Calu3 (cell line): ENCODE measurements around the gene CCR3. TPM values are rescaled to one million over a fixed set of nuclear protein-coding genes. Genes with fewer than 3 reads are reported as not detected.

Experiments used
- BruUV-seq: library from RNA; stranded (reverse); fragments of 400-500 nt; replicated peaks from 2 replicates; lab custom pipeline; 2021; lab: Mats Ljungman, UMichigan
- CTCF ChIA-PET: fragments of 300-600 bp; sonication (Branson Sonifier 250); formaldehyde crosslinking; loops from one replicate; lab custom pipeline; 2022; ENCODE audit warnings: antibody characterized with exemption; lab: Charles Lee
- DNase-seq: peaks from one replicate; pipeline ENCODE4 v3.0.0; 2022
- H3K27ac Mint-ChIP-seq: one replicate; pipeline ENCODE4 v1.8.0; 2022; ENCODE audit warnings: mixed read lengths; ENCODE audit not compliant: unreplicated experiment
- H3K27me3 Mint-ChIP-seq: one replicate; pipeline ENCODE4 v1.8.0; 2022; ENCODE audit warnings: mixed read lengths; ENCODE audit not compliant: unreplicated experiment
- H3K36me3 Mint-ChIP-seq: one replicate; pipeline ENCODE4 v1.8.0; 2022; ENCODE audit warnings: mild to moderate bottlenecking, moderate library complexity, mixed read lengths; ENCODE audit not compliant: insufficient read depth, unreplicated experiment
- H3K4me1 Mint-ChIP-seq: one replicate; pipeline ENCODE4 v1.8.0; 2022; ENCODE audit warnings: mild to moderate bottlenecking, low read depth, mixed read lengths; ENCODE audit not compliant: unreplicated experiment
- H3K4me3 Mint-ChIP-seq: one replicate; pipeline ENCODE4 v1.8.0; 2022; ENCODE audit warnings: mild to moderate bottlenecking, low read depth, moderate library complexity, mixed read lengths; ENCODE audit not compliant: unreplicated experiment
- H3K9me3 Mint-ChIP-seq: one replicate; pipeline ENCODE4 v1.8.0; 2022; ENCODE audit warnings: low read depth, mixed read lengths; ENCODE audit not compliant: unreplicated experiment
- CTCF ChIP-seq: fragments of 200-600 bp; IDR thresholded peaks from one replicate; pipeline ENCODE4 v1.8.0; 2022; ENCODE audit warnings: antibody characterized with exemption; ENCODE audit not compliant: unreplicated experiment
- intact Hi-C: fragments of 100-400 bp; cut with micrococcal nuclease; formaldehyde crosslinking; loops from one replicate; pipeline ENCODE4 v1.10.0; 2022; ENCODE audit not compliant: unreplicated experiment
- total RNA-seq: library from RNA; stranded (reverse); gene quantifications from 2 replicates; pipeline ENCODE4 v1.2.3, GENCODE V29; 2022

Gene CCR3
- total RNA-seq, 1 experiment from 2014 or later, result 0.17 TPM

GRCh38 chr3:46245146-46245545, 2.9 kb downstream of the CCR3 start:
- TF ChIP-seq CTCF, result no peak
- CTCF ChIA-PET, result interaction anchor here (1.0 kb wide), 1 partner anchor 154 kb away, joined by 3 read pairs; no protein-coding TSS in a partner anchor
- BruUV-seq, result no TSS peak
- intact Hi-C loops, result no loop called here
- no peaks in the 10 kb centered on the region for H3K36me3 Mint-ChIP-seq
- no peak overlapping the region for H3K4me3 Mint-ChIP-seq
- DNase-seq, result no peak
- H3K4me1 Mint-ChIP-seq, result no peaks in the 10 kb centered on the region
- H3K9me3 Mint-ChIP-seq, result no peaks in the 10 kb centered on the region
- no peak overlapping the region for H3K27ac Mint-ChIP-seq
- peaks cover 42% of the 10 kb centered on the region for H3K27me3 Mint-ChIP-seq

GRCh38 chr3:46252980-46253379, 10.7 kb downstream of the CCR3 start:
- Mint-ChIP-seq H3K9me3 (no peaks in the 10 kb centered on the region), H3K27ac (no peak overlapping the region), H3K4me3 (no peak overlapping the region), H3K4me1 (no peaks in the 10 kb centered on the region), H3K36me3 (no peaks in the 10 kb centered on the region), H3K27me3 (peaks cover 37% of the 10 kb centered on the region)
- intact Hi-C loops, result loop anchor here (5.0 kb wide), 1 partner anchor 49 kb away; no protein-coding TSS in a partner anchor
- CTCF ChIA-PET, result interaction anchor here (0.6 kb wide), 1 partner anchor 599 kb away, joined by 7 read pairs; no protein-coding TSS in a partner anchor
- no peak for DNase-seq
- TF ChIP-seq CTCF, result no peak
- no TSS peak for BruUV-seq

- intact Hi-C loops, result no loop called here
- CTCF ChIA-PET, result no interaction called here
- Mint-ChIP-seq H3K9me3 (no peaks in the 10 kb centered on the region), H3K27me3 (peaks cover 67% of the 10 kb centered on the region), H3K27ac (no peak overlapping the region), H3K4me3 (no peak overlapping the region), H3K4me1 (no peaks in the 10 kb centered on the region), H3K36me3 (no peaks in the 10 kb centered on the region)
- DNase-seq, result no peak
- BruUV-seq, result no TSS peak
- no peak for TF ChIP-seq CTCF
These were observed 16.3 kb downstream of the CCR3 start for GRCh38 chr3:46258525-46258924.

- no peaks in the 10 kb centered on the region for H3K36me3 Mint-ChIP-seq
- TF ChIP-seq CTCF, result no peak
- BruUV-seq, result no TSS peak
- no peak overlapping the region for H3K4me3 Mint-ChIP-seq
- H3K9me3 Mint-ChIP-seq, result no peaks in the 10 kb centered on the region
- intact Hi-C loops, result no loop called here
- H3K27ac Mint-ChIP-seq, result no peak overlapping the region
- no peak for DNase-seq
- H3K27me3 Mint-ChIP-seq, result peaks cover 43% of the 10 kb centered on the region
- H3K4me1 Mint-ChIP-seq, result no peaks in the 10 kb centered on the region
- CTCF ChIA-PET, result no interaction called here
These were observed 19.8 kb downstream of the CCR3 start for GRCh38 chr3:46261926-46262594.
